Hepatocyte (in vitro differentiated cells): ENCODE results near the gene DGCR8. TPM values are rescaled to one million over a fixed set of nuclear protein-coding genes. Genes with fewer than 3 reads are reported as not detected.

Experiments
- DNase-seq: peaks from one replicate; pipeline ENCODE4 v3.0.0-alpha.2; 2016; ENCODE audit warnings: low spot score
- H2AFZ ChIP-seq: fragments of 200-600 bp; sonication (generic); 2 replicates; pipeline ENCODE4 v1.6.0; 2016; ENCODE audit warnings: antibody characterized with exemption, mild to moderate bottlenecking
- H3K27ac ChIP-seq: fragments of 200-600 bp; sonication (generic); 2 replicates; pipeline ENCODE4 v1.5.1; 2016; ENCODE audit warnings: mild to moderate bottlenecking
- H3K27me3 ChIP-seq: fragments of 200-600 bp; sonication (generic); 2 replicates; pipeline ENCODE4 v1.6.1; 2016
- H3K36me3 ChIP-seq: fragments of 200-600 bp; sonication (generic); replicated peaks from 2 replicates; pipeline ENCODE4 v1.5.1; 2016; ENCODE audit warnings: low read depth; ENCODE audit not compliant: insufficient read depth
- H3K4me1 ChIP-seq: fragments of 200-600 bp; sonication (generic); 2 replicates; pipeline ENCODE4 v1.5.1; 2016; ENCODE audit warnings: mild to moderate bottlenecking, moderate library complexity; ENCODE audit not compliant: insufficient read depth
- H3K4me2 ChIP-seq: fragments of 200-600 bp; sonication (generic); 2 replicates; pipeline ENCODE4 v1.6.0; 2016
- H3K4me3 ChIP-seq: fragments of 200-600 bp; sonication (generic); 2 replicates; pipeline ENCODE4 v1.5.1; 2016; ENCODE audit warnings: mild to moderate bottlenecking
- H3K79me2 ChIP-seq: fragments of 200-600 bp; sonication (generic); 2 replicates; pipeline ENCODE4 v1.6.0; 2017; ENCODE audit warnings: mild to moderate bottlenecking
- H3K9me2 ChIP-seq: fragments of 200-600 bp; sonication (generic); replicated peaks from 2 replicates; pipeline ENCODE4 v1.6.0; 2017; ENCODE audit warnings: mild to moderate bottlenecking; ENCODE audit not compliant: insufficient read depth
- H3K9me3 ChIP-seq: fragments of 200-600 bp; sonication (generic); 2 replicates; pipeline ENCODE4 v1.5.1; 2016; ENCODE audit warnings: low read depth, mild to moderate bottlenecking
- H4K20me1 ChIP-seq: fragments of 200-600 bp; sonication (generic); 2 replicates; pipeline ENCODE4 v1.6.0; 2016; ENCODE audit warnings: mild to moderate bottlenecking; ENCODE audit not compliant: insufficient read depth, poor library complexity, severe bottlenecking
- EZH2 ChIP-seq: fragments of 200-600 bp; sonication (generic); IDR thresholded peaks from 2 replicates; pipeline ENCODE4 v1.6.1; 2016; ENCODE audit warnings: antibody characterized with exemption, mild to moderate bottlenecking, borderline replicate concordance
- EZH2phosphoT487 ChIP-seq: fragments of 200-600 bp; sonication (generic); IDR thresholded peaks from one replicate; pipeline ENCODE4 v1.6.1; 2018; ENCODE audit warnings: antibody characterized with exemption, mild to moderate bottlenecking, low read depth, moderate library complexity; ENCODE audit not compliant: unreplicated experiment, severe bottlenecking
- WGBS: methylation state at CpG from one replicate; pipeline ENCODE4 v1.1.6; 2016; ENCODE audit warnings: low lambda C conversion rate; ENCODE audit errors: missing lambda C conversion rate; 5-methylcytosine and 5-hydroxymethylcytosine counted together
- polyA plus RNA-seq: library from polyadenylated mRNA; unstranded; fragments of >200 nt; fragmentation: Nextera tagmentation; extraction: Ambion mirVana; gene quantifications from 2 replicates; pipeline ENCODE4 v1.2.1, GENCODE V29; 2016
- total RNA-seq: library from RNA; depleted of rRNA; stranded (reverse); fragments of >200 nt; gene quantifications from 2 replicates; pipeline ENCODE4 v1.2.3, GENCODE V29; 2014
- TF ChIP-seq, protein P1 (sequence below): fragments of 200-600 bp; sonication (generic); IDR thresholded peaks from 2 replicates; pipeline ENCODE4 v1.5.1; 2016; ENCODE audit warnings: antibody characterized with exemption, mild to moderate bottlenecking; ENCODE audit not compliant: poor library complexity

The DGCR8 gene
- total and polyA plus RNA-seq, 2 experiments from 2014 or later = 10.8 to 18.3 TPM

DNA sequence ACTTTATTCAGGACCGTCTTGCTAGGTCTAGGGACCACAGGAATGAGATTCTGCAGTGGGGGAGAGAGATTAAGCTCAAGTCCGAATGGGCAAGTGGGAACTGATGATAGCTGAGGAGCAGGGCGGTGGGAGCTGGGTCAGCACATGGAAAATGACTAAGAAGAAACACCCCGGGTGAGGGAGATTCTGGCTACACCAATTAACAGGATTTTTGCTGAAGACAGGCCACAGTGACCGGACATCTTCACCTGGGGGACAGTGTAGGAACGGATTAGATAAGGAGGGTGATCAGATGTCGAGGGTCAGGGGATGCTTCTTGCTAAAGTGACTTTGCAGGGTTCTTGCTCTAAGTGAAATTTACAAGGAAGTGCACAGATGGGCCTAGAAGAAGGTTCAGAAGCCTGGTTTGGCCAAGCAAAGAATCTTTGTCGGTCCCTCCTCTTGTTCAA, 8.5 kb upstream of the DGCR8 start:
- Histone ChIP-seq H2AFZ (no peak overlapping the region), H3K27me3 (no peaks in the 10 kb centered on the region), H3K4me3 (no peak overlapping the region), H3K4me1 (no peaks in the 10 kb centered on the region), H3K27ac (no peak overlapping the region), H3K9me2 (no peaks in the 10 kb centered on the region), H3K36me3 (no peaks in the 10 kb centered on the region), H3K4me2 (no peak overlapping the region), H3K9me3 (no peaks in the 10 kb centered on the region), H3K79me2 (no peaks in the 10 kb centered on the region), H4K20me1 (no peaks in the 10 kb centered on the region)
- 89% methylated on average over 8 of the region's 8 CpGs for WGBS
- no peak for TF ChIP-seq EZH2
- TF ChIP-seq, protein P1, sequence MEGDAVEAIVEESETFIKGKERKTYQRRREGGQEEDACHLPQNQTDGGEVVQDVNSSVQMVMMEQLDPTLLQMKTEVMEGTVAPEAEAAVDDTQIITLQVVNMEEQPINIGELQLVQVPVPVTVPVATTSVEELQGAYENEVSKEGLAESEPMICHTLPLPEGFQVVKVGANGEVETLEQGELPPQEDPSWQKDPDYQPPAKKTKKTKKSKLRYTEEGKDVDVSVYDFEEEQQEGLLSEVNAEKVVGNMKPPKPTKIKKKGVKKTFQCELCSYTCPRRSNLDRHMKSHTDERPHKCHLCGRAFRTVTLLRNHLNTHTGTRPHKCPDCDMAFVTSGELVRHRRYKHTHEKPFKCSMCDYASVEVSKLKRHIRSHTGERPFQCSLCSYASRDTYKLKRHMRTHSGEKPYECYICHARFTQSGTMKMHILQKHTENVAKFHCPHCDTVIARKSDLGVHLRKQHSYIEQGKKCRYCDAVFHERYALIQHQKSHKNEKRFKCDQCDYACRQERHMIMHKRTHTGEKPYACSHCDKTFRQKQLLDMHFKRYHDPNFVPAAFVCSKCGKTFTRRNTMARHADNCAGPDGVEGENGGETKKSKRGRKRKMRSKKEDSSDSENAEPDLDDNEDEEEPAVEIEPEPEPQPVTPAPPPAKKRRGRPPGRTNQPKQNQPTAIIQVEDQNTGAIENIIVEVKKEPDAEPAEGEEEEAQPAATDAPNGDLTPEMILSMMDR = no peak
- TF ChIP-seq EZH2phosphoT487 = no peak
- no peak for DNase-seq

DNA sequence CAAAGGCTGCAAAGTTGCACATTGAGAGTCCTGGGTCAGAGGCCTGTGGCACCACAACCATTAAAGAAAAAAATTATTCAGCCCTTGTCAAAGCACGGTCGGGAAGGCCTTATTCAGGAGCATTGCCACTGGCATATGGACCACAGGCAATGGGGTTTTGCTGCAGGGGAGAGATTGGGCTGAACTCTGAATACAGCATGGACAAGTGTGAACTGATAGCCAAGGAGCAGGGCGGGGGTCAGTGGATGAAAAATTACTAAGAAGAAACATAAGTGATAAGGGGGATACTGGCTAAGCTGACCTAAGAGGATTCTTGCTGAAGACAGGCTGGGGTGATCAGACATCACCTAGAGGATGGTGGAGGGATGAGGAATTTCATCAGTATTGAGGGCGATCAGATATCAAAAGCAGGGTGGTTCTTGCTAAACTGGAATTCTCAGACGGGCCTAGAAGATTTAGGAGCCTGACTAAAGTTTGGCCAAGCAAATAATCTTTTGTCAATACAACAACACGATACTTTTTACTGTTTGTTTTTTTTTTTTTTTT, 3.3 kb upstream of the DGCR8 start:
- Histone ChIP-seq H3K36me3 (no peaks in the 10 kb centered on the region), H4K20me1 (peaks cover 4% of the 10 kb centered on the region), H3K27me3 (no peaks in the 10 kb centered on the region), H3K4me3 (no peak overlapping the region), H3K27ac (no peak overlapping the region), H3K9me2 (no peaks in the 10 kb centered on the region), H2AFZ (no peak overlapping the region), H3K4me1 (peaks cover 14% of the 10 kb centered on the region), H3K9me3 (no peaks in the 10 kb centered on the region), H3K79me2 (peaks cover 13% of the 10 kb centered on the region), H3K4me2 (no peak overlapping the region)
- no peak for DNase-seq
- WGBS = 80% methylated on average over 6 of the region's 6 CpGs
- TF ChIP-seq, protein P1 = no peak
- TF ChIP-seq EZH2phosphoT487 (no peak), EZH2 (no peak)

DNA sequence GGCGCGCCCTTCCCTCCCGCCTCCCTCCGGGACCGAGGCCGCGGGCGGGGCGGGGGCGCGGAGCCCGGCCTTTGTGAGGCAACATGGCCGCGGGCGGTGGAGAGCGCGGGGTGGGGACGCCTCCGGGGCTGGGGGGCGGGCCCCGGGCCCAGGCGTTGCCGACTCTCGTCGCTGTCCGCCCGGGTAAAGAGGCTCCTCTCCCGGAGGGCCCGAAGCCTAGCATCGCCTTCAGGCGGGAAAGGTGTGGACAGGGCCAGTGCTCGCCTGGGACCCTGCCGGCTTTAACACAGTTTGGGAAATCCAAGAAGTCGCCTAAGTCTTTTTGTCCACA, 369 bp downstream of the DGCR8 start:
- Histone ChIP-seq H4K20me1 (peaks cover 41% of the 10 kb centered on the region), H3K36me3 (no peaks in the 10 kb centered on the region), H3K9me2 (no peaks in the 10 kb centered on the region), H3K79me2 (peaks cover 50% of the 10 kb centered on the region), H3K27ac (peak overlapping the region; percentile 98), H3K4me1 (peaks cover 25% of the 10 kb centered on the region), H2AFZ (peak overlapping the region; percentile 91), H3K9me3 (no peaks in the 10 kb centered on the region), H3K4me3 (peak overlapping the region; percentile 98), H3K27me3 (no peaks in the 10 kb centered on the region), H3K4me2 (peak overlapping the region; percentile 86)
- 2% methylated on average over 18 of the region's 34 CpGs for WGBS
- TF ChIP-seq EZH2 (no peak), EZH2phosphoT487 (no peak)
- TF ChIP-seq, protein P1 = no peak
- DNase-seq = peak; percentile 86
